Stimulated activated effector memory CD8-positive, alpha-beta T cell treated with anti-CD3 and anti-CD28 coated beads, Interleukin-12 subunit alpha, Interleukin-12 subunit beta, amount 100 ng/mL, for 72 hours (primary cell): ENCODE measurements around the gene SPATC1L.
"Not testable (repeated sequence)": the region's sequence is repeated elsewhere in the genome, so short reads cannot be mapped to it uniquely, and the experiment has no call there.

ENCODE experiments used
- ATAC-seq: fragments of 150-1000 bp; cut with Tn5 transposase; 2 replicates; pipeline ENCODE4 v1.10.0; 2021
- DNase-seq, 2 donors: peaks; one replicate each; pipeline ENCODE4 v3.0.0; 2021 to 2022; ENCODE audit warnings: low spot score in 2 of 2
- H3K27ac Mint-ChIP-seq: one replicate; pipeline ENCODE4 v1.8.0; 2022; ENCODE audit warnings: mild to moderate bottlenecking, mixed read lengths
- H3K36me3 Mint-ChIP-seq: one replicate; pipeline ENCODE4 v1.8.0; 2022; ENCODE audit warnings: mild to moderate bottlenecking, mixed read lengths
- H3K4me1 Mint-ChIP-seq: one replicate; pipeline ENCODE4 v1.8.0; 2022; ENCODE audit warnings: mixed read lengths
- H3K4me3 Mint-ChIP-seq: one replicate; pipeline ENCODE4 v1.8.0; 2022; ENCODE audit warnings: mild to moderate bottlenecking, mixed read lengths
- H3K9me3 Mint-ChIP-seq: one replicate; pipeline ENCODE4 v1.8.0; 2022; ENCODE audit warnings: mixed read lengths

SPATC1L gene

GRCh38 chr21:46208761-46209721, 24.8 kb upstream of the SPATC1L start:
- DNase-seq, result no peak
- H3K9me3 Mint-ChIP-seq, result no peaks in the 10 kb centered on the region
- no peak overlapping the region for H3K4me3 Mint-ChIP-seq
- ATAC-seq, result no peak
- H3K27ac Mint-ChIP-seq, result no peak overlapping the region
- H3K4me1 Mint-ChIP-seq, result no peaks in the 10 kb centered on the region
- H3K36me3 Mint-ChIP-seq, result peaks cover 20% of the 10 kb centered on the region

GRCh38 chr21:46207920-46208591, 23.8 kb upstream of the SPATC1L start:
- DNase-seq (no peak), ATAC-seq (no peak)
- H3K36me3 Mint-ChIP-seq, result peaks cover 30% of the 10 kb centered on the region
- H3K4me3 Mint-ChIP-seq, result no peak overlapping the region
- no peaks in the 10 kb centered on the region for H3K4me1 Mint-ChIP-seq
- H3K27ac Mint-ChIP-seq, result no peak overlapping the region
- H3K9me3 Mint-ChIP-seq, result no peaks in the 10 kb centered on the region

GRCh38 chr21:46207006-46207919, 23.0 kb upstream of the SPATC1L start:
- H3K9me3 Mint-ChIP-seq, result no peaks in the 10 kb centered on the region

GRCh38 chr21:46206163-46207005, 22.1 kb upstream of the SPATC1L start:
- ATAC-seq (peak; percentile 6), DNase-seq (no peak)
- no peaks in the 10 kb centered on the region for H3K4me1 Mint-ChIP-seq
- no peaks in the 10 kb centered on the region for H3K9me3 Mint-ChIP-seq
- peaks cover 34% of the 10 kb centered on the region for H3K36me3 Mint-ChIP-seq
- H3K4me3 Mint-ChIP-seq, result no peak overlapping the region
- no peak overlapping the region for H3K27ac Mint-ChIP-seq

More at GRCh38 chr21:46207006-46207919, 23.0 kb upstream of the SPATC1L start:
- Mint-ChIP-seq H3K36me3 (peaks cover 34% of the 10 kb centered on the region), H3K4me3 (no peak overlapping the region), H3K4me1 (no peaks in the 10 kb centered on the region), H3K27ac (no peak overlapping the region)
- ATAC-seq, result no peak
- DNase-seq, result no peak

GRCh38 chr21:46205766-46206162, 21.5 kb upstream of the SPATC1L start:
- H3K36me3 Mint-ChIP-seq, result peaks cover 34% of the 10 kb centered on the region
- no peaks in the 10 kb centered on the region for H3K9me3 Mint-ChIP-seq
- no peak overlapping the region for H3K4me3 Mint-ChIP-seq
- H3K4me1 Mint-ChIP-seq, result no peaks in the 10 kb centered on the region
- H3K27ac Mint-ChIP-seq, result no peak overlapping the region
- no peak for DNase-seq
- no peak for ATAC-seq

- Mint-ChIP-seq H3K27ac (no peak overlapping the region), H3K4me1 (no peaks in the 10 kb centered on the region), H3K36me3 (peaks cover 34% of the 10 kb centered on the region), H3K4me3 (no peak overlapping the region), H3K9me3 (no peaks in the 10 kb centered on the region)
- no peak for ATAC-seq
- no peak for DNase-seq
These were observed 20.9 kb upstream of the SPATC1L start for GRCh38 chr21:46205166-46205565.

GRCh38 chr21:46203203-46203600, 18.9 kb upstream of the SPATC1L start:
- no peak for ATAC-seq
- peak overlapping the region; percentile 73 for H3K27ac Mint-ChIP-seq
- H3K4me1 Mint-ChIP-seq, result no peaks in the 10 kb centered on the region
- DNase-seq, result no peak
- H3K4me3 Mint-ChIP-seq, result no peak overlapping the region
- peaks cover 47% of the 10 kb centered on the region for H3K36me3 Mint-ChIP-seq
- no peaks in the 10 kb centered on the region for H3K9me3 Mint-ChIP-seq

- no peaks in the 10 kb centered on the region for H3K9me3 Mint-ChIP-seq
- DNase-seq (no peak), ATAC-seq (no peak)
- peak overlapping the region; percentile 73 for H3K27ac Mint-ChIP-seq
- H3K4me3 Mint-ChIP-seq, result no peak overlapping the region
- peaks cover 49% of the 10 kb centered on the region for H3K36me3 Mint-ChIP-seq
- H3K4me1 Mint-ChIP-seq, result no peaks in the 10 kb centered on the region
These were observed 18.4 kb upstream of the SPATC1L start for GRCh38 chr21:46202592-46203202.

- not testable (repeated sequence) for ATAC-seq, H3K9me3 Mint-ChIP-seq, DNase-seq, H3K4me3 Mint-ChIP-seq, H3K4me1 Mint-ChIP-seq
- H3K36me3 Mint-ChIP-seq, result peaks cover 55% of the 10 kb centered on the region
- H3K27ac Mint-ChIP-seq, result peak overlapping the region; percentile 43
These were observed 16.9 kb upstream of the SPATC1L start for GRCh38 chr21:46200877-46201803.

- Mint-ChIP-seq H3K9me3 (no peaks in the 10 kb centered on the region), H3K4me1 (no peaks in the 10 kb centered on the region), H3K4me3 (no peak overlapping the region), H3K36me3 (peaks cover 46% of the 10 kb centered on the region), H3K27ac (no peak overlapping the region)
- DNase-seq (no peak), ATAC-seq (no peak)
These were observed 15.4 kb upstream of the SPATC1L start for GRCh38 chr21:46199436-46200373.

GRCh38 chr21:46196733-46197132, 12.5 kb upstream of the SPATC1L start:
- no peaks in the 10 kb centered on the region for H3K9me3 Mint-ChIP-seq
- no peaks in the 10 kb centered on the region for H3K4me1 Mint-ChIP-seq
- no peak overlapping the region for H3K27ac Mint-ChIP-seq
- H3K36me3 Mint-ChIP-seq, result peaks cover 28% of the 10 kb centered on the region
- H3K4me3 Mint-ChIP-seq, result no peak overlapping the region
- DNase-seq, result no peak
- no peak for ATAC-seq

- no peak for DNase-seq
- Mint-ChIP-seq H3K36me3 (peaks cover 28% of the 10 kb centered on the region), H3K4me3 (no peak overlapping the region), H3K27ac (no peak overlapping the region), H3K4me1 (no peaks in the 10 kb centered on the region), H3K9me3 (no peaks in the 10 kb centered on the region)
- no peak for ATAC-seq
These were observed 11.4 kb upstream of the SPATC1L start for GRCh38 chr21:46195595-46196195.
